SK-N-SH (cell line): Measurements from ENCODE around the gene HNRNPA1. TPM values are rescaled to one million over a fixed set of nuclear protein-coding genes. Genes with fewer than 3 reads are reported as not detected.
A peak's percentile ranks its signal among the peaks of the same experiment; 100 is the strongest.

Experiments
- CTCF ChIA-PET: fragments of 300-600, 350-600 bp; formaldehyde crosslinking; extraction: SDS; loops from one replicate; lab custom pipeline; 2021; lab: Yijun Ruan, JAX
- POLR2A ChIA-PET: fragments of 350-600 bp; sonication (Branson Sonifier 250); formaldehyde crosslinking; extraction: SDS; loops from one replicate; lab custom pipeline; 2020; ENCODE audit warnings: antibody characterized with exemption, inconsistent platforms; lab: Yijun Ruan, JAX
- DNase-seq: peaks from one replicate; pipeline ENCODE4 v3.0.0; 2012
- H2AFZ ChIP-seq: fragments of 200-600 bp; sonication (generic); 2 replicates; pipeline ENCODE4 v1.8.1; 2016; ENCODE audit warnings: antibody characterized with exemption, mild to moderate bottlenecking, low read depth
- H3F3A ChIP-seq: fragments of 200-600 bp; sonication (generic); replicated peaks from 2 replicates; pipeline ENCODE3; 2016; ENCODE audit warnings: antibody characterized with exemption, mild to moderate bottlenecking; ENCODE audit not compliant: insufficient read depth
- H3K27ac ChIP-seq, 2 experiments: fragments of 200-500 bp in 1 of 2; fragments of 200-600 bp in 1 of 2; sonication (Bioruptor generic) in 1 of 2; sonication (generic), shearing (Covaris generic) in 1 of 2; 2 replicates each; pipeline versions ENCODE4 v1.5.1 to v1.6.1; 2014 to 2016; ENCODE audit warnings: low read depth in 2 of 2, inconsistent platforms in 1 of 2, low read length in 1 of 2, mild to moderate bottlenecking in 1 of 2, mixed read lengths in 1 of 2
- H3K27me3 ChIP-seq: fragments of 200-600 bp; sonication (generic), shearing (Covaris generic); 2 replicates; pipeline ENCODE4 v1.6.1; 2016; ENCODE audit warnings: mixed run types; ENCODE audit not compliant: insufficient read depth
- H3K36me3 ChIP-seq, 2 experiments: fragments of 200-500 bp in 1 of 2; fragments of 200-600 bp in 1 of 2; sonication (Bioruptor generic) in 1 of 2; sonication (generic) in 1 of 2; replicated peaks in 1 of 2; 2 replicates each; pipeline versions ENCODE3 to v1.5.1; 2014 to 2016; ENCODE audit warnings: low read length in 1 of 2, mild to moderate bottlenecking in 1 of 2; ENCODE audit not compliant: insufficient read depth in 2 of 2, control insufficient read depth in 1 of 2
- H3K4me1 ChIP-seq, 2 experiments: fragments of 200-500 bp in 1 of 2; fragments of 200-600 bp in 1 of 2; sonication (Bioruptor generic) in 1 of 2; sonication (generic), shearing (Covaris generic) in 1 of 2; 2 replicates each; pipeline versions ENCODE4 v1.5.1 to v1.6.1; 2014 to 2016; ENCODE audit warnings: low read depth in 1 of 2, low read length in 1 of 2, mixed run types in 1 of 2; ENCODE audit not compliant: insufficient read depth in 2 of 2, control insufficient read depth in 1 of 2
- H3K4me2 ChIP-seq: fragments of 200-600 bp; sonication (generic), shearing (Covaris generic); 2 replicates; pipeline ENCODE4 v1.6.1; 2017; ENCODE audit warnings: mixed run types
- H3K4me3 ChIP-seq, 2 experiments: fragments of 200-500 bp in 1 of 2; fragments of 200-600 bp in 1 of 2; sonication (Bioruptor generic) in 1 of 2; sonication (generic), shearing (Covaris generic) in 1 of 2; 2 replicates each; pipeline versions ENCODE4 v1.5.1 to v1.8.1; 2014 to 2016; ENCODE audit warnings: low read depth in 2 of 2, inconsistent platforms in 1 of 2, low read length in 1 of 2, mild to moderate bottlenecking in 1 of 2, mixed read lengths in 1 of 2, moderate library complexity in 1 of 2
- H3K79me2 ChIP-seq: fragments of 200-600 bp; sonication (generic); 2 replicates; pipeline ENCODE4 v1.8.1; 2017; ENCODE audit warnings: mild to moderate bottlenecking; ENCODE audit not compliant: insufficient read depth
- H3K9ac ChIP-seq: fragments of 200-600 bp; sonication (generic); 2 replicates; pipeline ENCODE4 v1.6.1; 2017; ENCODE audit warnings: mixed run types
- H3K9me2 ChIP-seq: fragments of 200-600 bp; sonication (generic); 2 replicates; pipeline ENCODE4 v1.6.1; 2017; ENCODE audit warnings: mixed run types
- H3K9me3 ChIP-seq: fragments of 200-600 bp; sonication (generic); 2 replicates; pipeline ENCODE4 v1.6.1; 2017; ENCODE audit warnings: mixed run types, mild to moderate bottlenecking, moderate library complexity
- H4K20me1 ChIP-seq: fragments of 200-600 bp; sonication (generic); 2 replicates; pipeline ENCODE4 v1.6.1; 2017; ENCODE audit warnings: mild to moderate bottlenecking, mixed run types; ENCODE audit not compliant: insufficient read depth
- CTCF ChIP-seq: fragments of 200-600 bp; sonication (generic); IDR thresholded peaks from 2 replicates; pipeline ENCODE4 v1.6.1; 2017; ENCODE audit warnings: antibody characterized with exemption, mild to moderate bottlenecking, moderate library complexity
- ELF1 ChIP-seq: IDR thresholded peaks from 2 replicates; pipeline ENCODE4 v1.4.0; 2012
- FOSL2 ChIP-seq: IDR thresholded peaks from 2 replicates; pipeline ENCODE4 v1.4.0; 2012; ENCODE audit warnings: low read depth, mild to moderate bottlenecking, moderate library complexity, borderline replicate concordance
- FOXM1 ChIP-seq: IDR thresholded peaks from 2 replicates; pipeline ENCODE4 v1.4.0; 2012; ENCODE audit warnings: low read depth, mild to moderate bottlenecking
- GATA2 ChIP-seq: sonication (generic); formaldehyde crosslinking; IDR thresholded peaks from 2 replicates; pipeline ENCODE4 v1.5.0; 2020; ENCODE audit warnings: mild to moderate bottlenecking, missing genetic modification reagents
- IRF3 ChIP-seq: fragments of 150-350 bp; IDR thresholded peaks from 2 replicates; pipeline ENCODE4 v1.6.1; 2016; ENCODE audit warnings: mild to moderate bottlenecking, low read depth, low read length
- JUND ChIP-seq: IDR thresholded peaks from 2 replicates; pipeline ENCODE4 v1.4.0; 2012
- MAX ChIP-seq: IDR thresholded peaks from 2 replicates; pipeline ENCODE4 v1.4.0; 2012; ENCODE audit warnings: low read depth
- MEF2A ChIP-seq: IDR thresholded peaks from 2 replicates; pipeline ENCODE4 v1.4.0; 2012; ENCODE audit warnings: low read depth, borderline replicate concordance
- MXI1 ChIP-seq: IDR thresholded peaks from 2 replicates; pipeline ENCODE4 v1.6.1; 2012; ENCODE audit warnings: mild to moderate bottlenecking, low read depth, low read length, improper control_type of control experiment
- RAD21 ChIP-seq: IDR thresholded peaks from 2 replicates; pipeline ENCODE4 v1.6.1; 2012; ENCODE audit warnings: mild to moderate bottlenecking, low read length
- RCOR1 ChIP-seq: fragments of 150-350 bp; IDR thresholded peaks from 2 replicates; pipeline ENCODE4 v1.6.1; 2017; ENCODE audit warnings: antibody characterized with exemption, low read length
- REST ChIP-seq: IDR thresholded peaks from 2 replicates; pipeline ENCODE4 v1.6.1; 2012; ENCODE audit warnings: mild to moderate bottlenecking, low read depth, low read length, moderate library complexity
- RFX5 ChIP-seq: IDR thresholded peaks from 2 replicates; pipeline ENCODE4 v1.6.1; 2012; ENCODE audit warnings: mild to moderate bottlenecking, improper control_type of control experiment, low read length
- RXRA ChIP-seq: IDR thresholded peaks from 2 replicates; pipeline ENCODE4 v1.4.0; 2012; ENCODE audit warnings: low read depth, mild to moderate bottlenecking, borderline replicate concordance
- SIN3A ChIP-seq: IDR thresholded peaks from 2 replicates; pipeline ENCODE4 v1.6.1; 2012; ENCODE audit warnings: low read depth, mild to moderate bottlenecking, low read length, moderate library complexity, borderline replicate concordance
- SMC3 ChIP-seq: IDR thresholded peaks from 2 replicates; pipeline ENCODE4 v1.6.1; 2012; ENCODE audit warnings: low read depth, low read length, improper control_type of control experiment
- TAF1 ChIP-seq: IDR thresholded peaks from 2 replicates; pipeline ENCODE4 v1.6.1; 2012; ENCODE audit warnings: low read depth, mild to moderate bottlenecking, low read length, moderate library complexity, borderline replicate concordance
- TCF12 ChIP-seq: IDR thresholded peaks from 2 replicates; pipeline ENCODE4 v1.4.0; 2012
- TEAD4 ChIP-seq: IDR thresholded peaks from 2 replicates; pipeline ENCODE4 v1.4.0; 2012; ENCODE audit warnings: mild to moderate bottlenecking, borderline replicate concordance; ENCODE audit not compliant: insufficient read depth
- USF1 ChIP-seq: IDR thresholded peaks from 2 replicates; pipeline ENCODE4 v1.4.0; 2012; ENCODE audit warnings: low read depth, borderline replicate concordance
- YY1 ChIP-seq: IDR thresholded peaks from 2 replicates; pipeline ENCODE4 v1.4.0; 2012; ENCODE audit warnings: low read depth, mild to moderate bottlenecking
- ZBTB33 ChIP-seq: IDR thresholded peaks from 2 replicates; pipeline ENCODE4 v1.4.0; 2012; ENCODE audit warnings: low read depth, borderline replicate concordance
- WGBS: methylation state at CpG from one replicate; pipeline ENCODE4 v1.1.6; 2017; ENCODE audit warnings: low lambda C conversion rate; 5-methylcytosine and 5-hydroxymethylcytosine counted together
- polyA plus RNA-seq, 3 experiments: library from polyadenylated mRNA; depleted of rRNA; stranded (reverse); fragments of >200 nt; gene quantifications; 2 replicates each; pipeline ENCODE4 v1.2.3, GENCODE V29; 2012

HNRNPA1 gene
- polyA plus RNA-seq, 1 of the 3 experiments (the other 2 are of a cell fraction): 773 TPM

- Histone ChIP-seq H3F3A (peaks cover 15% of the 10 kb centered on the region), H3K9me3 (no peaks in the 10 kb centered on the region), H3K9me2 (no peaks in the 10 kb centered on the region), H3K36me3 (no peaks in the 10 kb centered on the region), H3K79me2 (no peaks in the 10 kb centered on the region), H3K4me1 (peaks cover 0 to 2% of the 10 kb centered on the region in 2 experiments; a peak in 1 of 4 replicates), H3K4me2 (no peak overlapping the region), H4K20me1 (no peaks in the 10 kb centered on the region), H3K4me3 (peak overlapping the region in 1 of 2 experiments; percentile 40; a peak in 1 of 4 replicates), H3K9ac (no peak overlapping the region), H3K27me3 (no peaks in the 10 kb centered on the region), H2AFZ (no peak overlapping the region), H3K27ac (no peak overlapping the region)
- 70% methylated on average over 8 of the region's 9 CpGs for WGBS
- ChIA-PET POLR2A (interaction anchor here (3.2 kb wide), 1 partner anchor 14 kb away, joined by 12 read pairs; the partner anchor contains the start of genes CBX5 and HNRNPA1), CTCF (interaction anchor here (0.6 to 9.7 kb wide), 21 partner anchors 8 to 277 kb away, joined by 3 to 86 read pairs (median 4); partner anchors contain the start of gene COPZ1)
- DNase-seq: peak; percentile 71
- TF ChIP-seq MAX (no peak), CTCF (peak; percentile 76), ELF1 (no peak), FOXM1 (no peak), USF1 (no peak), MEF2A (no peak), YY1 (no peak), RCOR1 (no peak), ZBTB33 (no peak), MXI1 (no peak), GATA2 (no peak), SMC3 (peak; percentile 73), TEAD4 (no peak), RAD21 (peak; percentile 61), SIN3A (no peak), REST (no peak), RXRA (peak; percentile 47; the same call in 1 of the 2 replicates), RFX5 (no peak), TAF1 (no peak), FOSL2 (no peak), TCF12 (no peak), JUND (no peak), IRF3 (no peak)
Observed at GRCh38 chr12:54294152-54294952, 13.8 kb downstream of the HNRNPA1 start.
